NOMO-1 treated with dmso at 0.1 percent for 144 hours (cell line): ENCODE data around the gene BMPR1B.

Source experiments
- DNase-seq: peaks from one replicate; lab custom pipeline; 2025; ENCODE audit not compliant: unreplicated experiment; lab: John Stamatoyannopoulos, UW

Gene BMPR1B

DNA sequence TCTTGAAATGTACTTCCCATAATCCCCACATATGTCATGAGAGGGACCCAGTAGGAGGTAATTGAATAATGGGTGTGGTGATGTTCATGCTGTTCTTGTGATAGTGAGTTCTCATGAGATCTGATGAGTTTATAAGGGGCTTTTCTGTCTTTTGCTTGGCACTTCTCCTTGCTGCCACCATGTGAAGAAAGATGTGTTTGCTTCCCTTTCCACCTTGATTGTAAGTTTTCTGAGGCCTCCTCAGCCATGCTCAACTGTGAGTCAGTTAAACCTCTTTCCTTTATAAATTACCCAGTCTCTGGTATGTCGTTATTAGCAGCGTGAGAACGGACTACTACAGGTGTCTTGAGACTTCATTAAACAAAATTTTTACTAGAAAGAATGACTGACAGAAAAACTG lies 323.2 kb downstream of the BMPR1B start:
- DNase-seq: no peak

DNA sequence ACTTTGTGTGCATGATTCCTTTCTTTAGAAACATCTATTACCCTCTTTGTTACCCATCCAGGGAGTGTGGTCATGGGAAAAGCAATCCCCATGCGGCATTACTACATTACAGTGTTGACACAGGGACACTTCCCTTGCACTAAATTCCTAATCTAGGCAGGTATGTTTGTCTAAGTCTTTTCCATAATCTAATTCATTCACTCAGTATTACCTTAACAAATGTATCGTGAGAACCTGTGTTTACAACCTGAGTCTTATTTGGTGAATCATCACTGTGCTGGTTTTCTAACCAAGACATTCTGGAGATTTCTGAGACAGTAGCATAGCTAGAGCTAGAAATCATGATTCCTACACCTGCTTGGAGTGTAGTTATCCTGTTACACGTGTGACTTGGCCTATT lies 326.8 kb downstream of the BMPR1B start:
- DNase-seq: no peak

DNA sequence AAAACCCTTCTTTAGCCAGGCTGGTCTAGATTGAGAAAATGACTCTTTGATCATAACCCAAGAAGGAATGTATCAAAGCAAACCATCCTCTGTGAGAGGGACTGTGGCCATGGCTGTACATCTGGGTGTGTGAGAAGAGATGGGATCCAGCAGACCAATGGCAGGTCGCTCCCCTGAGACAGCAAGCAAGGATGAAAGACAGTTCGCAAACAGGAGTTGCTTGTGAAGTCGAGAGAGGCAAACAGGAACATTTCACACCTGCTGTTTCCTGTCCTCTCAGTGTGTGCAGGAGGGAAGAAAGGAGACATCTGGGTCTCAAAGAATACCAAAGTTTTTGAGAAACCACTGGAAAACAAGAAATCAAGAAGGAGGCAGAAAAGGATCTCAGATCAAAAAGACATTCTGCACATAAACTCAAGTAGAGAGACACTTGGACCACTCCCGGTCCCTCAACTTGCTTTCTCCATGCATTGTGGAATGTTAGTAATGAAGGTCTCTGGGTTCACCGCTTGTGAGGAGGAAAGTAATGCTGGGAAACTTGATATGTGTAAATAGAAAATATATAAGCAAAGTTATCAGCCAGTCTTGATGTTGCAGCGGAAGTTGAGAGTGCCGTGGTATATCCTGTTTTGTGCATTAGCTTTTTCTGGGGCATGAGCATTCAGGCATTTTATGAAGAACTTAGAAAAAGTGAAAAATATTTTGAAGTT lies 327.5 kb downstream of the BMPR1B start:
- DNase-seq: no peak

DNA sequence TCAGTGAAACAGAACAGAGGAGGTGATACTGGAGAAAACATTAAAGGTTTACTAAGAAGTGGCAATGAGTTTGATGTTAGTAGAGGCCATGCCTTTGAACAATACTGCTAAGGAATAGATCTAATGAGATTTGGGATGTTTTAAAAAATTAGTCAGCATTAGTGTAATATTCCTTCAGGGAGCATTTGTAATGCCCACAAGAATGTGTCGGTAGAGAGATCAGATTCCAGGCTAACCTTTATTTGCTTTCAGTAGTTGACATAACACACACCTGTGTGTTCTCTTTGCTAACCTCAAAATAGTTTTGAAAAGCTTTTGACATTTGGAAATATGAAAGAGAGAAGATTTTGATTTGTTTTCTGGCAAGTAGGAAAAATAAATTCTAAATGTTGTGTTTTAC lies 328.8 kb downstream of the BMPR1B start:
- DNase-seq: no peak

DNA sequence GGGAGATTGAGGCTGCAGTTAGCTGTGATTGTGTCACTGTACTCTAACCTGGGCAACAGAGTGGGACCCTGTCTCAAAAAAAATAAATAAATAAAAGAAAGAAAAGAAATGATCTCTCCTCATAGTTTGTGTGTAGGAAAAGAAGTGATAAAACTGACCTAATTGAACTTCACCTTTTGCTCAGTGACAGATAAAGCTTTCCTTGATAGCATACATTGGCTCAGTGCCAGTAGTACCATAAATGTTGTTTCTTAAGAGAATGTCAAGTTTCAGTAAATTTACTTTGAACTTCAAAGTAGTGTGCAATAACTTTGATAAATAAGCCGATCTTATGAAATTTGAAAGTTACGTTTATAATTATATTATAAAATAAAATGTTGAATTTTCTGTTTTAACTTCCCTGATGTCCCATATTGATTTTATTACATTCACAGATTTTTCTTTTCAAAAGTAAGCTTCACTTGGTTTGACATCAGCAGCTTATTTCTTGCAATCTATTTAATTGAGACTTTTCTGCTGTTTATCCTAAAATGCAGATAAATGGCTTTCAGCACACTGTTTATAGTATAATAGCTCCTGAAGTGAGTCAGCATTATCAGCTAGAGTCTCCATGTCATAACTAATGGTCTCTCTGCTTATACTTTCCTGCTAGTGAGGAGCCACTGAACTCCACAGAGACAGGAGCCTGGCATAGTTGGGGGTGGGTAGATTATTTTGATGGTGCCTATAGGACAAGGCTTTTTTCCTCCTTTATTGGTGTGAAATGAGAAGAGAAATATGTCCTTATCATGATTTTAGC lies 330.1 kb downstream of the BMPR1B start:
- DNase-seq: no peak

DNA sequence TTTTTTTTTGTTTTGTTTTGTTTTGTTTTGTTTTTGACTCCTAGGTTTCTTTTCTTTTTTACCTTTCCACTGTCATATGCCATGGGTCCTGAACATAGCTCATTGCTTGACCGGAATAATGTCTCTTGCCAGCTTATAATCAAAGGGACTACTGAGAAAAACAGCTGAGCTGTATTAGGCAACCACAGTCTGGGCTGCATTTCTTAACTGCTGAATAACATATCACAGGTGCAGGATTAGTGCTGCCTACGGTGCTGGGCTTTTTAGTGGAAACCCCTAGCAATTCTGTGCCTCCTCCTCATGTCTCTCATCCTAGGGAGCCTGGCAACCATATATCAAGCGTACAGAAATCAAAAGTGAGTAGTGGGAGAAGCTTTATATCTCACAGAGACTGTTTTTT lies 333.5 kb downstream of the BMPR1B start:
- DNase-seq: no peak

DNA sequence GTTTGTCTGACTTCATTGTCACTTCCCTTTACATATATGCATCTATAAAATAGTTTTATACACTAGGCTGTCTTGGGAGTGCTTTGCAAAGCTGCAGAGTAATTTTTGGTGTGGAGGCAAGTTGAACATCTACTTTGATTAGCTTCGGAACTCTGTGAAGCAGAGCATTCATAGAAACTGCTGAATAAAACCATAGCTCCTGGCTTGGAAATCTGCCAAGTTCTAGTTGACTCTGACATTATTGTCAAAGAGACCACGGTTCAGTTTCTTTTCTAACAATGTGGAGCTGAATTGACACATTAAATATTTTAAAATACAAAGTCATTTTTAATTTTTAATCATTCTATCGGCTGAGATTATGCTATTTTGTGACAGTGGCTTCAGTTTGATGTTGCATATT lies 335.0 kb downstream of the BMPR1B start:
- DNase-seq: no peak

DNA sequence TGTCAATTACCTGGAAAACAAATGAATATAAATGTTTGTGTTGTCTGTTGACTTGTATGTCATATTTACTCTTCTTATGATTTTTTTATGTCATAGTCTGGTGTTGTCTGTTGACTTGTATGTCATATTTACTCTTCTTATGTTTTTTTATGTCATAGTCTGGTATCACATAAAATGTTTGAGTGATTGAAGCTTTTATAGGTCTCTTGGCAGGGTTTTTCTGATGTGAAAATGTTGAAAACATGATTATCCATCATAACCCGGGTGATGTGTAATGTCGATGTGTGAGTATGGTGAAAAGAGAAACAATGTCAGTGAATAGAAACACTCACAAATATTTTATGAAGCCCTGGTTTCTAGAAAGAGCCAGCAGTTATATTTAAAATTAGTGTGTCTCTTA lies 335.7 kb downstream of the BMPR1B start:
- no peak for DNase-seq

DNA sequence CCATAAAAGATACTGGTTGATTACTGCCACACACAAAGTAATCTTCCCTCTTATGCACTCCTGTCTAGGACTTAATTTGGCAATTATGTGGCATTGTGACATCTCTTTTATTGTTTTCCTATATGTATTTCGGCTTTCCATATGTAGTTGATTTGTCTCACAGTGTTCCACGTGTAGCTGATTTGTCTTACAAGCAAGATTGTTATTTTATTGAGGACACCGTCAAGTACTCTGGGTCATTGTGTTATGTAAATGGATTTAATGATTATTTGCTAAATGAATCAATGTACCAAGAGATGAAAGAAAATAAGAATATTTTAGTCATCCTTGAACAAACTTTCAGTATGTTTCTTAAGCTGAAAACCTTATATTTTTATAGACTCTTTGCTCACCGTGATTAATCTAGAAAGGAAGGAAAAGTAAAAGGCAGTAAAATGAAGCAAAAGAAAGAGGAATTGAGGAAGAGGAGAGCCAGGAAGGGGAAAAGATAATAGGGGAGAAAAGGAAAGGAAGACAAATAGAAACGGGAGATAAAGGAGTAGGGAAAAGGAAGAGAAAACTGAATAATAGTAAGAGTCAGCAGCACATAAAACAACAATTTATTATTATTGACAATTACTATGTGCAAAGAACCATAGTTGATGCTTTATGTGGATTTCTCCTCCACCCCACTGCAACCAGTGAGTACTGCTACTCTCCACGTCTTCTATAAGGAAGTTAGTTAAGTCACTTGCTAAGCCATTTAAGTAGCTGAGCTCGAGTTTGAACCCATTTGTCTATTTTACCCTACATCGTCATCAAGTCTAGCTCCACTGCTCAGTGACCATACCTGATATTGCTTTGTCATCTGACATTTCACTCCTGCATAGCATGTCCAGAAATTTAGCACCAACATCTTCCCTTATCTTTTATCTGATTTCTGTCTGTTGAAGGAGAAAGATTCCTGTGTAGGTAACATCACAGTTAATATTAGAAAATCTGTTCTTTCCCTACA lies 336.5 kb downstream of the BMPR1B start:
- DNase-seq: no peak

DNA sequence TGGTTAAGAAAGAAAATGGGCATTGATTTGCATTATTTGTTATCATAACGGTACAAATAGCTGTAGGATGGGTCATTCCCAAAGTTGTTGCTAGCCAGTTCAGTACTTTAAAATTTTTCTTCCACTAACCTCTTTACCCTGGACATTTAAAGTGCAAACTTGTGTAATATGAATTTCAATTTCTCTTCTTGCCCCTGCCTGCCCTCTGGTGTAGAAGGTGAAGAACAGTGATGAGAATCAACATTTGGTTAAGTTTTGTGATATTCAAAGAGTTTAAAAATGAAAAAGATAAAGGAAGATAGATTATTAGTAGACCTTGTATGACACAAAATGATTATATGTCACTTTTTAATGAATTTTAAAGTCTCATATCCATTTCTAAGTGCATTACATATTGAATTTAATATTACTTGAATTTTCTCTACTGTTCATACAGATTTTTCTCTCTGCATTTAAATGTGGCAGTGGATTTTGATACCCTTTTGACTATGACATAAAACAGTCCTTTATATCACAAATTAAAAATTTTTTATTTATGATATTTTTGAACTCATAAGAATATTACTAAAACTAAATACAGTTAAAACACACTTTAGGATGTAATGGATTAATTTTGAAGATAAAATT lies 337.7 kb downstream of the BMPR1B start:
- no peak for DNase-seq

DNA sequence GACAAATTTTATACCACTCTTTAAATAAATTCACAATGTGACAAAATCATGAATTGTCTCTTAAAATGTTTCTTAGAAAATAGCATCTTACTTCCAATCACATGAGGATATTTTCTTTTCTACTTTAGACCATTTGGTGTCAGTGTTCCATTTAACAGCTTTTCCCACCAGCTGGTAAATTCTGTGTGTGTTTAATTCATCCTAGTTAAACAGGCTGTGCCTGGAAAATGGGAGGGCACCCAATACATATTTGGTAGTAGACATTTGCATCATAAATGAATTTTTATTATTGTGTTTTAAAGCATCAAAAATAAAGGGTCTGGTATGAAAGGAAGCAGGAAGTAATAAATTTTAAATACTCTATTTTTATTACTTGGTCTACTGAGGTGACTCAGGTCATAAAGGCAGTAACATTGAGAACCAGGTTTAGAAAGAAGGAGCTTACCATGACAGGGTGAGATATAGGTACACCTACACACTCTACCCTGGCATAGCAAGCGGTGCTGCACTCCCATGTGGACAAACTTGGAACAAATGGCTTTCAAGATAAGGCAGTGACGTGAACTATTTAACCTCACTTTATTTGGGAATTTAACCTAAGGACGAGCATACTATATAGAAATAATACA lies 344.5 kb downstream of the BMPR1B start:
- DNase-seq: no peak

DNA sequence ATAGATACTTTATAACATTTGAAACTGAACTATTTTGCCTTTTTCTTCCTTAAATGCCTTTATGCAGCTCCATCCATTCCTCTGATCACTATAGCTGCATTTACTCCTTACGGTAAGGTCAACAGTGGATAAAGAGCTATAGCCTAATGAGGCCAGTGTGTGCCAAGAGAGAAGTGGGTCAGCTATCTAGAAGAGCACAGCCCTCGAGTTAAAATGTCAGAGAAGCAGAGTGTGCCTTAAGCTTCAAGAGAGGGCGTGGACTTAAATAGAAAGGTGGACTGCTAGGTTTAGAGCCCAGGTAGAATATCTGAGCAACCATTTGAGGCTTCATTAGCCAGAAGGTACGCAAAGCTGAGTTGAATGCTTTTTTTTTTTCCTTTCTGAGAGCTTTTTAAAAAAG lies 347.4 kb downstream of the BMPR1B start:
- no peak for DNase-seq

DNA sequence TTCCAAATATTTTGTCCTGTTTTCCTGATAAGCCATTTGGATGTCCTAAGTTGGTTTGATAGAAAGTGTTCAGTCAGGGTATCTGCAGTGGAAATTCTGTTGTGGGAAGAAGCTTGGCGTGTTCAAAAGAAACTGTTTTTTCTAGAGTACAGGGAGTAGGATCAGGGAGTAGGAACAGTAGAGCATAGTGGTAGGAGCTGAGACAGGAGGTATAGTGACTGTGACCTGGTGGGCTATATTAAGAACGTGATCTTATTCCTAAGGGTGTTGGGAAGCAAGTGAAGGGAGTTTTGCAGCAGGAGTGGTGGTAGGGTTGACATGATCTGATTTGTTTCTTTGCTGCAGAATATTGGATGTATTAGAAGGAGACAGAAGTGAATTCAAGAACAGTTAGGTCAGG lies 348.2 kb downstream of the BMPR1B start:
- DNase-seq: no peak

DNA sequence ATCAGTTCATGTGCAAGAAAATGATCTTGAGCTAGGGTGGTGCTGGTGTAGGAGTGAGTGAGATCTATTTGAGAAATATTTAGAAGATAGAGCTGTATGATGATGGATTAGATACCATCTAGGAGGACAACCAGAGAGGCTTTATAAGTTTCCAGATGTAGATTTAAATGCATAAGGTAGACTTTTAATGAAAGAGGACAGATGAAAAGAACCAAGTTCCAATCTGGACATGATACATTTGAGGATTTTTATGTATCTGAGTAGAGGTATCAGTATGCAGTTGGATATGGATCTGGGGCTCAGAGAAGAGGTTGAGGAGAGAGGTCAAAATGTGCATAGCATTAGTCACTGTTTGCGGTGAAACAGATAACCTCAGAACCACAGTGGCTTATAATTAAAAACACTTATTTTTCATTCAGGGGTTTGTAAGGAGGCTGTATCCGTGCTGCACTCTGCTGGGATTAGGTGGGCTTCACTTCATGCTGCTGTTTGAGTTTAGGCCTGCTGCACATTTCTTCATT lies 348.7 kb downstream of the BMPR1B start:
- DNase-seq: no peak

DNA sequence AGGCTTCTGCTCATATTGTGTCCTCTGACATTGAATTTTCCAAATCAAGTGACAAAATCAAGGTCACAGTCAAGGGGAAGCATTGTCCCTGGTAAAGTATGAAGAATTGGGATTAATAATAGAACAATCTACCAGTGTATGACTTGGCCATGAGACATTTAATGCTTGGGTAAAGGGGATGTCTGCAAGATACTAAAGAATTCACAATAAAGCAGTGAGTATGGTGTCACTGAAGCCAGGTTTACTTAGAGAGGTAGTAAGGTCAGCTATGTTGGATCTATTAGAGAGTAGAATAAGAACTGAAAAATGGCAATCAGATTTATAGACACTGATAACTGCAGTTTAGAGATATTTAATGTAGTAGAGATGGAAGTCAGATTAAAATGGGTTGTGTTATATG lies 349.2 kb downstream of the BMPR1B start:
- DNase-seq: no peak

DNA sequence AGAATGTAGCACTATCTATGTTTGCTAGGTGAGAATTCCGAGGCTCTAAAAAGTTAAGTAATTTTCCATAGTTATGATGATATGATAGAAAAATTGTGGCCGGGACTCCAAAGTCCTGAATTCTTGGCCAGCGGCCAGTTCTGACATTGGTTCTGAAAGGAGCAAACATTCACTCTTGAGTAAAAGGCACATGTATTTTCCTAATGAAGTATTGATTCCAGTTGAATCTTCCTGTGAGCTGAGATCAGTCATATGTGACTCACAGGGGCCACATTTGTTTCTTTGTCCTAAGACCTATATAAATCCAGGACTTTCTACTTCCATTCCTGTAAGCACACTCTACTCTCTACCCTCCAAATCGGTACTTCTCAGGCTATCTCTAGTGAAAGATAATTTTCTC lies 349.9 kb downstream of the BMPR1B start:
- no peak for DNase-seq

DNA sequence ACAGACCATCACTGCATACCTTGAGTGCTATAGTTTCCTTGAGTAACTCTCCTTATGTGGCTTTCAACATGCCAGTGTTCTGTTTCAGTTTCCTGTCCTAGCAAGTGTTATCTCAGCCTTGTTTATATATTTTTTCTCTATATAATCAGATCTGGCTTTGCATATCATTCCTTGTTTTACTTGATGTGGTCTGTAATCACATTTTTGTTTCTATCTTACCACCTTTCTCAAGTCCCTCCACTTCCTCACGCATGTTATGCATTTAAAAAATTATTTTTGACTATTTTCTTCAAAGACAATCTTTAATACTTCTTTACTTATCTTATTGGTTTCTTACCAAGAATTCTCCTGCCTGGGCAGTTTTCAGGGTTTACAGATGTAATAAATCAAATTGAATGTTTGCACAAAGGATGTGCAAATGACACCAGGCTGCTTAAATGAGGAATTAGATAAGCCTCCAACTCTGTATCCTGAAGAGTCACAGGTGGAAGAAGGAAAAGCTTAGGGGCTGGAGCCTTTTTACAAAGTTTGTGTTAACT lies 351.2 kb downstream of the BMPR1B start:
- no peak for DNase-seq

DNA sequence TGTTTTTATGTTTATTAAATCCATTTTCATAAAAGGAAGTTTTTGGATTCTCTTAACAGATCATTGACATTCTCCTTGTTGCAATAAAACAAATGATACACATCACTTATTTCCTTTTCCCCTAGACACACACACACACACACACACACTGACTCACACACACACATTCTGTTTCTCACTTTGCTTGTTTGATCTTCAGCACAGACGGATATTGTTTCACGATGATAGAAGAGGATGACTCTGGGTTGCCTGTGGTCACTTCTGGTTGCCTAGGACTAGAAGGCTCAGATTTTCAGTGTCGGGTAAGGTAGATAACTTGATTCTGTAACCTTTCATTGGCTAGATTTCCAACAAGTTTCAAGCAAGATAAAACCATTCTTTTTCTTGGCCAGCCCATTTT lies 356.8 kb downstream of the BMPR1B start:
- DNase-seq: no peak

DNA sequence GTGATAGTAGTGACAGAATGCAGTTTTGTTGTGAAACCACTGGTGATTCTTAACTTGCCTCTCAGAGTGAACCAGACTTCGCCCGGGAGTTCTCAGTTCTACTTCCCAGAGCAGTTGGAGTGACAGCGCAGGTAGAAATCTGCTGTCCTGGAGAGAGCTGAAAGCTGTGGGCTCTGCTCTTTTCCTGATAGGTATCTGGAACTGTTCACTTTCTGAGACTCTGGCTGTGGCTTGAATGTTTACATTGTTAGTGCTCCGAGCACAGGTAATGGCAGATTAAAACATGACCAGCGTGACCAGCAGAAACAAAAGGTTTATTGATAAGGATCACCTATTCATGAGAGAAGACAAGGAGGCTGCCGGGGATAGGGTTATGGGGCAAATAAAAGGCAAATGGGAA lies 360.7 kb downstream of the BMPR1B start:
- DNase-seq: no peak

DNA sequence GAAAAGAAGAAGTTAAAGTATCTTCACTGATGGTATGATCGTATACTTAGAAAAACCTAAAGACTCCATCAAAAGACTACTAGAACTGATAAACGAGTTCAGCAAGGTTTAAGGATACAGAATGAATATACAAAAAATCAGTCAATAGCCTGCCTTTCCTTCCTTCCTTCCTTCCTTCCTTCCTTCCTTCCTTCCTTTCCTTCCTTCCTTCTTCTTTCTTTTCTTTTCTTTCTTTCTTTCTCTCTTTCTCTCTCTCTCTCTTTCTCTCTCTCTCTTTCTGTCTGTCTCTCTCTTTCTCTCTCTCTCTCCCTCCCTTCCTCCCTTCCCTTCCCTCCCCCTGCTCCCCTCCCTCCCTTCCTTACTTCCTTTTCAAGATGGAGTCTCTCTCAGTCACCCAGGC lies 362.7 kb downstream of the BMPR1B start:
- DNase-seq: no peak
